GM12864 (cell line): ENCODE results near the gene ELF4.

Source experiments
- DNase-seq: peaks from one replicate; pipeline ENCODE4 v3.0.0-alpha.2; 2011; ENCODE audit warnings: low read depth
- H3K4me3 ChIP-seq: 2 replicates; pipeline ENCODE4 v1.5.1; 2011; ENCODE audit warnings: mild to moderate bottlenecking, low read depth, low read length, control low read depth
- CTCF ChIP-seq: IDR thresholded peaks from 2 replicates; pipeline ENCODE4 v1.5.1; 2011; ENCODE audit warnings: low read depth, mild to moderate bottlenecking, moderate library complexity, low read length, control low read depth, inconsistent platforms; ENCODE audit errors: missing control alignments

ELF4 gene

GRCh38 chrX:130110379-130111219 is at the start of gene ELF4:
TSS of gene ELF4 (minus strand) at chrX:130110497. CDS start at chrX:130081330, 29,167 bp downstream.
- no peak for DNase-seq
- H3K4me3 ChIP-seq: peak within 1 kb of the TSS; percentile 67
- no peak for TF ChIP-seq CTCF

- TF ChIP-seq CTCF: no peak
- no peak for DNase-seq
- no peak overlapping the region for H3K4me3 ChIP-seq
Measured at GRCh38 chrX:130159776-130160175, 49.5 kb upstream of the ELF4 start.

- no peak overlapping the region for H3K4me3 ChIP-seq
- no peak for DNase-seq
- no peak for TF ChIP-seq CTCF
Measured at GRCh38 chrX:130158311-130158710, 48.0 kb upstream of the ELF4 start.

GRCh38 chrX:130155564-130155963 is 45.3 kb upstream of the ELF4 start:
- no peak for DNase-seq
- no peak overlapping the region for H3K4me3 ChIP-seq
- TF ChIP-seq CTCF: no peak

- no peak overlapping the region for H3K4me3 ChIP-seq
- DNase-seq: no peak
- TF ChIP-seq CTCF: no peak
Measured at GRCh38 chrX:130147631-130148030, 37.3 kb upstream of the ELF4 start.

- TF ChIP-seq CTCF: no peak
- DNase-seq: no peak
- H3K4me3 ChIP-seq: no peak overlapping the region
Measured at GRCh38 chrX:130145123-130145522, 34.8 kb upstream of the ELF4 start.

GRCh38 chrX:130144509-130144908 is 34.2 kb upstream of the ELF4 start:
- DNase-seq: no peak
- no peak overlapping the region for H3K4me3 ChIP-seq

More at GRCh38 chrX:130144509-130144908, 34.2 kb upstream of the ELF4 start:
- no peak for TF ChIP-seq CTCF
